ENCODE data around the gene COA3. TPM values are rescaled to one million over a fixed set of nuclear protein-coding genes. Genes with fewer than 3 reads are reported as not detected.

Gene COA3
- polyA plus RNA-seq, 1 donor (not counting 4 experiments of a cell fraction or from before 2014, with no cell fraction given), result 97.8 TPM

DNA sequence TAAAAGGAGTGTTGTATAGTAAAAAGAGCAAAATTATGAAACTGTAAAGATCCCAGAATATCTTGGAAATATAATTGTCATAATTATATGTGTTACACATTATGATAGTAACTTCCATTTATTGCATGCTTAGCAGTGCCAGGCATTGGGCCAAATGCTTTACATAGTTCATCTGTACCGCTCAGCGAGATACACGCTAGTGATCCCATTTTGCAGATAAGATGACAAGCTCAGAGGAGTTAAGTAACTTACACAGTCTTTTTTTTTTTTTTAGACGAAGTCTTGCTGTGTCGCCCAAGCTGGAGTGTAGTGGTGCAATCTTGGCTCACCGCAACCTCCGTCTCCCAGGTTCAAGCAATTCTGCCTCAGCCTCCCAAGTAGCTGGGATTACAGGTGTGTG is 46.9 kb downstream of the COA3 start:
- H4K20me1 ChIP-seq (ENCODE audit: control insufficient read depth, extremely low read depth, insufficient read depth, low read length), result no peaks in the 10 kb centered on the region
- FAIRE-seq (no peak), DNase-seq (ENCODE audit: low read depth, low spot score) (no peak)
- H3K9me1 ChIP-seq (ENCODE audit: control insufficient read depth, extremely low read depth, insufficient read depth, low read length), result no peaks in the 10 kb centered on the region
- no peak overlapping the region for H3K27ac ChIP-seq (ENCODE audit: control insufficient read depth, insufficient read depth, low read length)
- H3K9me3 ChIP-seq (ENCODE audit: control insufficient read depth, low read depth, low read length), result no peaks in the 10 kb centered on the region
- dilution Hi-C loops (cut with MboI; ENCODE audit: extremely low pct_ligation_motif_present, low sequenced_read_pairs), result no loop called here
- no peak overlapping the region for H3K4me3 ChIP-seq (ENCODE audit: control insufficient read depth in 2 of 3, extremely low read depth in 1 of 3, insufficient read depth in 2 of 3, low read depth in 1 of 3, low read length in 3 of 3)
- no peaks in the 10 kb centered on the region for H3K36me3 ChIP-seq (ENCODE audit: control insufficient read depth in 2 of 2, extremely low read depth in 1 of 2, insufficient read depth in 2 of 2, low read length in 2 of 2)
- H3K4me1 ChIP-seq (ENCODE audit: control insufficient read depth, extremely low read depth, insufficient read depth, low read length), result no peaks in the 10 kb centered on the region
- H3K9ac ChIP-seq (ENCODE audit: control insufficient read depth, extremely low read depth, insufficient read depth, low read length), result no peak overlapping the region
- no peak for TF ChIP-seq EZH2 (IDR thresholded peaks at IDR 0.05; ENCODE audit: low read length)
- TF ChIP-seq, protein P1, sequence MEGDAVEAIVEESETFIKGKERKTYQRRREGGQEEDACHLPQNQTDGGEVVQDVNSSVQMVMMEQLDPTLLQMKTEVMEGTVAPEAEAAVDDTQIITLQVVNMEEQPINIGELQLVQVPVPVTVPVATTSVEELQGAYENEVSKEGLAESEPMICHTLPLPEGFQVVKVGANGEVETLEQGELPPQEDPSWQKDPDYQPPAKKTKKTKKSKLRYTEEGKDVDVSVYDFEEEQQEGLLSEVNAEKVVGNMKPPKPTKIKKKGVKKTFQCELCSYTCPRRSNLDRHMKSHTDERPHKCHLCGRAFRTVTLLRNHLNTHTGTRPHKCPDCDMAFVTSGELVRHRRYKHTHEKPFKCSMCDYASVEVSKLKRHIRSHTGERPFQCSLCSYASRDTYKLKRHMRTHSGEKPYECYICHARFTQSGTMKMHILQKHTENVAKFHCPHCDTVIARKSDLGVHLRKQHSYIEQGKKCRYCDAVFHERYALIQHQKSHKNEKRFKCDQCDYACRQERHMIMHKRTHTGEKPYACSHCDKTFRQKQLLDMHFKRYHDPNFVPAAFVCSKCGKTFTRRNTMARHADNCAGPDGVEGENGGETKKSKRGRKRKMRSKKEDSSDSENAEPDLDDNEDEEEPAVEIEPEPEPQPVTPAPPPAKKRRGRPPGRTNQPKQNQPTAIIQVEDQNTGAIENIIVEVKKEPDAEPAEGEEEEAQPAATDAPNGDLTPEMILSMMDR (optimal IDR thresholded peaks at IDR 0.05 in 1 of 3, IDR thresholded peaks at IDR 0.05 in 1 of 3, conservative IDR thresholded peaks at IDR 0.05 in 1 of 3; ENCODE audit: extremely low read depth in 1 of 3, insufficient read depth in 2 of 3, low read length in 3 of 3), result no peak
- no peak overlapping the region for H2AFZ ChIP-seq (ENCODE audit: control insufficient read depth, low read length)
- H3K79me2 ChIP-seq (ENCODE audit: control insufficient read depth, insufficient read depth, low read length), result no peaks in the 10 kb centered on the region
- H3K27me3 ChIP-seq (ENCODE audit: control insufficient read depth, extremely low read depth, insufficient read depth, low read length), result no peaks in the 10 kb centered on the region
- no peak overlapping the region for H3K4me2 ChIP-seq (ENCODE audit: control insufficient read depth, extremely low read depth, insufficient read depth, low read depth, low read length)

DNA sequence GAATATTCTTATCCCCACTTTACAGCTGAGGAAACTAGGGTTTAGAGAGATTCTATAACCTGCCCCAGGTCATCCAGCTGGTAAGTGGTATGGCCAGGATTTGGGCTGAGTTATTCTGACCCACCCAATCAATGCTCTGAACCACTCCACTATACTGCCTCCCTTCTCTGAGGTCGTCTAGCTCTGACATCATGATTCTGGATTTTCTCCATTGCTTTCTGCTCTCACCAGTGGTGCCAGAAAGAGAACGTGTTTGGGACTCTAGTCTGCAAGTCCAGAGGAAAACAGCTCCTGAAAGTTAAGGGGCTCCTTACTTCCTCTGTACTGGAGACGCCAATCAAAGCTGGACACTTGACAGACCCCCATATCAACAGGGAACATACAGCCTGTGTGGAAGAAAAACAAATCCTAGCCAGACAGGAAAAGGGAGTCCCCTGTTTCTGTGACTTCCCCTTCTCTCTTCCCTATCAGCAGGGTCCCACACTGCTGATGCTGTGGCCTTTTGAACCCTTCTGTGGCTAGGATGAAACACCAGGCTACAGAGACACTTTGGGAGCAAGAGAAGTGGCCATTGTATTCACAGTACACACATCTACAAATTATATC is 47.7 kb downstream of the COA3 start:
- no peaks in the 10 kb centered on the region for H3K27me3 ChIP-seq (ENCODE audit: control insufficient read depth, extremely low read depth, insufficient read depth, low read length)
- TF ChIP-seq EZH2 (IDR thresholded peaks at IDR 0.05; ENCODE audit: low read length), result no peak
- TF ChIP-seq, protein P1 (optimal IDR thresholded peaks at IDR 0.05 in 1 of 3, IDR thresholded peaks at IDR 0.05 in 1 of 3, conservative IDR thresholded peaks at IDR 0.05 in 1 of 3; ENCODE audit: extremely low read depth in 1 of 3, insufficient read depth in 2 of 3, low read length in 3 of 3), result no peak
- H3K27ac ChIP-seq (ENCODE audit: control insufficient read depth, insufficient read depth, low read length), result no peak overlapping the region
- H3K9me3 ChIP-seq (ENCODE audit: control insufficient read depth, low read depth, low read length), result no peaks in the 10 kb centered on the region
- H4K20me1 ChIP-seq (ENCODE audit: control insufficient read depth, extremely low read depth, insufficient read depth, low read length), result no peaks in the 10 kb centered on the region
- H3K4me1 ChIP-seq (ENCODE audit: control insufficient read depth, extremely low read depth, insufficient read depth, low read length), result no peaks in the 10 kb centered on the region
- no peaks in the 10 kb centered on the region for H3K79me2 ChIP-seq (ENCODE audit: control insufficient read depth, insufficient read depth, low read length)
- H3K9me1 ChIP-seq (ENCODE audit: control insufficient read depth, extremely low read depth, insufficient read depth, low read length), result no peaks in the 10 kb centered on the region
- H3K9ac ChIP-seq (ENCODE audit: control insufficient read depth, extremely low read depth, insufficient read depth, low read length), result no peak overlapping the region
- no peak for FAIRE-seq
- no peak overlapping the region for H3K4me3 ChIP-seq (ENCODE audit: control insufficient read depth in 2 of 3, extremely low read depth in 1 of 3, insufficient read depth in 2 of 3, low read depth in 1 of 3, low read length in 3 of 3)
- no peak overlapping the region for H3K4me2 ChIP-seq (ENCODE audit: control insufficient read depth, extremely low read depth, insufficient read depth, low read depth, low read length)
- no peak for DNase-seq (ENCODE audit: low read depth, low spot score)
- no peaks in the 10 kb centered on the region for H3K36me3 ChIP-seq (ENCODE audit: control insufficient read depth in 2 of 2, extremely low read depth in 1 of 2, insufficient read depth in 2 of 2, low read length in 2 of 2)
- dilution Hi-C loops (cut with MboI; ENCODE audit: extremely low pct_ligation_motif_present, low sequenced_read_pairs), result no loop called here
- no peak overlapping the region for H2AFZ ChIP-seq (ENCODE audit: control insufficient read depth, low read length)

Data from keratinocyte (primary cell).